ENCODE measurements around the gene CNOT6L. TPM values are rescaled to one million over a fixed set of nuclear protein-coding genes. Genes with fewer than 3 reads are reported as not detected.

CNOT6L gene
- total and polyA plus RNA-seq, 2 donors from 2014 or later, result 5.8 to 73.3 TPM

DNA sequence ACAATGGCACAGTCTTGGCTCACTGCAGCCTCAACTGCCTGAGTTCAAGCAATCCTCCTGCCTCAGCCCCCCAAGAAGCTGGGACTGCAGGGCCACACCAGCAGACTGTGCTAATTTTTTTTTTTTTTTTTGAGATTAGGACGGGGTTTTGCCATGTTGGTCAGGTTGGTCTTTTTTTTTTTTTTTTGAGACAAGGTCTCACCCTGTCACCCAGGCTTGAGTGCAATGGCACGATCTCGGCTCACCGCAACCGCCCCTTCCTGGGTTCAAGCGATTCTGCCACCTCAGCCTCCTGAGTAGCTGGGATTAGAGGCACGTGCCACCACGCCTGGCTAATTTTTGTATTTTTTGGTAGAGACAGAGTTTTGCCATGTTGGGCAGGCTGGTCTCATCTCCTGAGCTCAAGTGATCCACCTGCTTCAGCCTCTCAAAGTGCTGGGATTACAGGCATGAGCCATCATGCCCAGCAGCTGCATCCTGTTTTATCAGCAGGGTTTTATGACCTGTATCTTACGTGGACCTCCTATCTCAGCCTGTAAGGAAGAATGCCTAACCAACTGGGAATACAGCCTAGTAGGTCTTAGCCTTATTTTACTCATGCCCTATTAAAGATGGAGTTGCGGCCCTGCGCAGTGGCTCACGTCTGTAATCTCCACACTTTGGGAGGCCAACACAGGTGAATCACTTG lies 30.3 kb upstream of the CNOT6L start:
- H3K9me3 ChIP-seq (ENCODE audit: control insufficient read depth in 2 of 3, insufficient read depth in 1 of 3, low read length in 3 of 3), result no peaks in the 10 kb centered on the region
- H3K27me3 ChIP-seq (ENCODE audit: control insufficient read depth, insufficient read depth, low read length), result no peaks in the 10 kb centered on the region
- H3K36me3 ChIP-seq (ENCODE audit: control insufficient read depth in 2 of 3, insufficient read depth in 3 of 3, low read length in 3 of 3), result no peaks in the 10 kb centered on the region
- FAIRE-seq (no peak), DNase-seq (no peak)
- no peak overlapping the region for H3K4me3 ChIP-seq (ENCODE audit: low read length in 3 of 3)
- H3K4me1 ChIP-seq (ENCODE audit: control insufficient read depth in 2 of 3, insufficient read depth in 2 of 3, low read depth in 1 of 3, low read length in 3 of 3), result no peaks in the 10 kb centered on the region
- no peak overlapping the region for H3K27ac ChIP-seq (ENCODE audit: low read depth in 2 of 2, low read length in 2 of 2)
- H3K9ac ChIP-seq (ENCODE audit: low read length in 3 of 3), result no peak overlapping the region
- TF ChIP-seq, protein P1, sequence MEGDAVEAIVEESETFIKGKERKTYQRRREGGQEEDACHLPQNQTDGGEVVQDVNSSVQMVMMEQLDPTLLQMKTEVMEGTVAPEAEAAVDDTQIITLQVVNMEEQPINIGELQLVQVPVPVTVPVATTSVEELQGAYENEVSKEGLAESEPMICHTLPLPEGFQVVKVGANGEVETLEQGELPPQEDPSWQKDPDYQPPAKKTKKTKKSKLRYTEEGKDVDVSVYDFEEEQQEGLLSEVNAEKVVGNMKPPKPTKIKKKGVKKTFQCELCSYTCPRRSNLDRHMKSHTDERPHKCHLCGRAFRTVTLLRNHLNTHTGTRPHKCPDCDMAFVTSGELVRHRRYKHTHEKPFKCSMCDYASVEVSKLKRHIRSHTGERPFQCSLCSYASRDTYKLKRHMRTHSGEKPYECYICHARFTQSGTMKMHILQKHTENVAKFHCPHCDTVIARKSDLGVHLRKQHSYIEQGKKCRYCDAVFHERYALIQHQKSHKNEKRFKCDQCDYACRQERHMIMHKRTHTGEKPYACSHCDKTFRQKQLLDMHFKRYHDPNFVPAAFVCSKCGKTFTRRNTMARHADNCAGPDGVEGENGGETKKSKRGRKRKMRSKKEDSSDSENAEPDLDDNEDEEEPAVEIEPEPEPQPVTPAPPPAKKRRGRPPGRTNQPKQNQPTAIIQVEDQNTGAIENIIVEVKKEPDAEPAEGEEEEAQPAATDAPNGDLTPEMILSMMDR (IDR thresholded peaks at IDR 0.05; ENCODE audit: borderline replicate concordance, extremely low read depth, insufficient read depth), result no peak
- intact Hi-C loops (cut with DNase I), result no loop called here

DNA sequence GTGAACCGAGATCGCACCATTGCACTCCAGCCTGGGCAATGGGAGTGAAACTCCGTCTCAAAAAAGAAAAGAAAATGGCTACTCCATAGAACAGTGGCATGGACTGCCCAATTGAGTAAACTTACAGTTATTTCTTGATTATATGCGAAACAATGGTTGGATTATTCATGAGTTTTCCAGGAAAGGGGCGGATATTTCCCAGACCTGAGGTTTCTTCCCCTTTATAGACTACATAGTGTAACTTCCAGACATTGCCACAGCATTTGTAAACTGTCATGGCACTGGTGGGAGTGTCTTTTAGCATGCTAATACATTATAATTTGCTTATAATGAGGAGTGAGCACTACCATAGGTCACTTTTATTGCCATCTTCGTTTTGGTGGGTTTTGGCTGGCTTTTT lies 29.3 kb upstream of the CNOT6L start:
- TF ChIP-seq, protein P1 (IDR thresholded peaks at IDR 0.05; ENCODE audit: borderline replicate concordance, extremely low read depth, insufficient read depth), result no peak
- Histone ChIP-seq H3K9ac (ENCODE audit: low read length in 3 of 3) (no peak overlapping the region), H3K27ac (ENCODE audit: low read depth in 2 of 2, low read length in 2 of 2) (no peak overlapping the region), H3K9me3 (ENCODE audit: control insufficient read depth in 2 of 3, insufficient read depth in 1 of 3, low read length in 3 of 3) (no peaks in the 10 kb centered on the region), H3K36me3 (ENCODE audit: control insufficient read depth in 2 of 3, insufficient read depth in 3 of 3, low read length in 3 of 3) (no peaks in the 10 kb centered on the region), H3K27me3 (ENCODE audit: control insufficient read depth, insufficient read depth, low read length) (no peaks in the 10 kb centered on the region), H3K4me1 (ENCODE audit: control insufficient read depth in 2 of 3, insufficient read depth in 2 of 3, low read depth in 1 of 3, low read length in 3 of 3) (no peaks in the 10 kb centered on the region), H3K4me3 (ENCODE audit: low read length in 3 of 3) (no peak overlapping the region)
- DNase-seq (no peak), FAIRE-seq (no peak)
- intact Hi-C loops (cut with DNase I), result no loop called here

DNA sequence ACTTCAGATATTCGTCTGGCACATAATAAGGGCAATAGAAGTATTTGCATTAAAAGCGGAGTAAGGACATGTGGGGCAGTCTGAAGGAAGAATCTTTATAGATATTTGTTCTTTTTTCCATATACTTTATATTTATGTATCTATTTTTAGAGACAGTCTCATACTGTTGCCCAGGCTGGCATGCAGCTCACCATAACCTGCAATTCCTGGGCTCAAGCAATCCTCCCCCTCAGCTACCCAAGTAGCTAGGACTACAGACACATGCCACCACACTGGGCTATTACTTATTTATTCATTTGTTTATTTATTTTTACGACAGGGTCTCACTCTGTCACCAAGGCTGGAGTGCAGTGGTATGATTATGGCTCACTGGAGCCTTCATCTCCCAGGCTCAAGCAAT lies 26.8 kb upstream of the CNOT6L start:
- Histone ChIP-seq H3K9ac (ENCODE audit: low read length in 3 of 3) (no peak overlapping the region), H3K36me3 (ENCODE audit: control insufficient read depth in 2 of 3, insufficient read depth in 3 of 3, low read length in 3 of 3) (no peaks in the 10 kb centered on the region), H3K27ac (ENCODE audit: low read depth in 2 of 2, low read length in 2 of 2) (no peak overlapping the region), H3K27me3 (ENCODE audit: control insufficient read depth, insufficient read depth, low read length) (no peaks in the 10 kb centered on the region), H3K9me3 (ENCODE audit: control insufficient read depth in 2 of 3, insufficient read depth in 1 of 3, low read length in 3 of 3) (no peaks in the 10 kb centered on the region), H3K4me3 (ENCODE audit: low read length in 3 of 3) (no peak overlapping the region), H3K4me1 (ENCODE audit: control insufficient read depth in 2 of 3, insufficient read depth in 2 of 3, low read depth in 1 of 3, low read length in 3 of 3) (no peaks in the 10 kb centered on the region)
- FAIRE-seq (no peak), DNase-seq (no peak)
- TF ChIP-seq, protein P1 (IDR thresholded peaks at IDR 0.05; ENCODE audit: borderline replicate concordance, extremely low read depth, insufficient read depth), result no peak
- intact Hi-C loops (cut with DNase I), result no loop called here

DNA sequence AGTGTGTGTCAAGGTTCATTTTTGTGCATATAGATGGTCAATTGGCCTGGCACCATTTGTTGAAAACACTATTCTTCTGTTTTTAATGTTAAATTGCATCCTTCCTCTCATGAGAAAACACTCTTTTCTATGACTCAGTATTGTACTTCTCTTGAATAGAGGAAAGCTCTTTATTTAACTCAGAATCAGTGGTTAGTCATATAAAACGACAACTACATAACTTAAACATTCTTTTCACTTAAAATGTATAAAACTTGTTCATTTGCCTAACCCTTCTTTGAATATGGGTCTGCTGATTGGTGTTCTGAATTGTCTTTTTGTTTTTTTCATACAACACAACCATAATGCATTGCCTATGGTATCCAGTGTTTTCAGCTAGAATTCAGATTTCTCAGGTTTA lies 26.2 kb upstream of the CNOT6L start:
- no peak overlapping the region for H3K27ac ChIP-seq (ENCODE audit: low read depth in 2 of 2, low read length in 2 of 2)
- H3K27me3 ChIP-seq (ENCODE audit: control insufficient read depth, insufficient read depth, low read length), result no peaks in the 10 kb centered on the region
- no peak overlapping the region for H3K9ac ChIP-seq (ENCODE audit: low read length in 3 of 3)
- intact Hi-C loops (cut with DNase I), result no loop called here
- H3K36me3 ChIP-seq (ENCODE audit: control insufficient read depth in 2 of 3, insufficient read depth in 3 of 3, low read length in 3 of 3), result no peaks in the 10 kb centered on the region
- TF ChIP-seq, protein P1 (IDR thresholded peaks at IDR 0.05; ENCODE audit: borderline replicate concordance, extremely low read depth, insufficient read depth), result no peak
- H3K4me3 ChIP-seq (ENCODE audit: low read length in 3 of 3), result no peak overlapping the region
- no peaks in the 10 kb centered on the region for H3K9me3 ChIP-seq (ENCODE audit: control insufficient read depth in 2 of 3, insufficient read depth in 1 of 3, low read length in 3 of 3)
- FAIRE-seq (no peak), DNase-seq (no peak)
- H3K4me1 ChIP-seq (ENCODE audit: control insufficient read depth in 2 of 3, insufficient read depth in 2 of 3, low read depth in 1 of 3, low read length in 3 of 3), result no peaks in the 10 kb centered on the region
